ENCODE results near the gene NRXN3.

Gene NRXN3

GRCh38 chr14:78324353-78324752, 154.2 kb downstream of the NRXN3 start:
- ChIA-PET POLR2A (no interaction called here), CTCF (no interaction called here)
- H3K9me3 ChIP-seq (ENCODE audit: control insufficient read depth, insufficient read depth, low read depth, low read length): no peaks in the 10 kb centered on the region
- TF ChIP-seq ZNF639 (tag by site-specific recombination; IDR thresholded peaks at IDR 0.05): no peak
- no peak for TF ChIP-seq ZNF155 (tag by site-specific recombination; IDR thresholded peaks at IDR 0.05)
- TF ChIP-seq ZNF335 (tag by site-specific recombination; conservative IDR thresholded peaks at IDR 0.05): no peak
- no peaks in the 10 kb centered on the region for H3K4me1 ChIP-seq (ENCODE audit: control insufficient read depth, insufficient read depth, low read length)
- no peaks in the 10 kb centered on the region for H3K36me3 ChIP-seq (ENCODE audit: control insufficient read depth in 2 of 2, insufficient read depth in 1 of 2, low read length in 2 of 2)
- no peak overlapping the region for H3K27ac ChIP-seq (ENCODE audit: extremely low read depth, low read depth, low read length)
- H3K4me3 ChIP-seq (ENCODE audit: low read depth, low read length): no peak overlapping the region

GRCh38 chr14:78325911-78326310, 155.7 kb downstream of the NRXN3 start:
- Histone ChIP-seq H3K36me3 (ENCODE audit: control insufficient read depth in 2 of 2, insufficient read depth in 1 of 2, low read length in 2 of 2) (no peaks in the 10 kb centered on the region), H3K4me3 (ENCODE audit: low read depth, low read length) (no peak overlapping the region), H3K9me3 (ENCODE audit: control insufficient read depth, insufficient read depth, low read depth, low read length) (no peaks in the 10 kb centered on the region), H3K27ac (ENCODE audit: extremely low read depth, low read depth, low read length) (no peak overlapping the region), H3K4me1 (ENCODE audit: control insufficient read depth, insufficient read depth, low read length) (no peaks in the 10 kb centered on the region)
- TF ChIP-seq AEBP2 (tag by site-specific recombination; IDR thresholded peaks at IDR 0.05; ENCODE audit: borderline replicate concordance) (no peak), ZNF133 (tag by site-specific recombination; IDR thresholded peaks at IDR 0.05) (no peak), ZNF302 (tag by site-specific recombination; IDR thresholded peaks at IDR 0.05; ENCODE audit: low read depth) (no peak), ZBTB21 (tag by site-specific recombination; IDR thresholded peaks at IDR 0.05) (no peak), ZNF558 (tag by site-specific recombination; IDR thresholded peaks at IDR 0.05) (no peak), ZNF223 (tag by site-specific recombination; IDR thresholded peaks at IDR 0.05) (no peak), ZNF211 (tag by site-specific recombination; IDR thresholded peaks at IDR 0.05; ENCODE audit: low read depth) (no peak)
- POLR2A ChIA-PET: no interaction called here
- CTCF ChIA-PET: no interaction called here

GRCh38 chr14:78327426-78328221, 157.5 kb downstream of the NRXN3 start:
- Histone ChIP-seq H3K4me1 (ENCODE audit: control insufficient read depth, insufficient read depth, low read length) (no peaks in the 10 kb centered on the region), H3K27ac (ENCODE audit: extremely low read depth, low read depth, low read length) (no peak overlapping the region), H3K4me3 (ENCODE audit: low read depth, low read length) (no peak overlapping the region), H3K9me3 (ENCODE audit: control insufficient read depth, insufficient read depth, low read depth, low read length) (no peaks in the 10 kb centered on the region), H3K36me3 (ENCODE audit: control insufficient read depth in 2 of 2, insufficient read depth in 1 of 2, low read length in 2 of 2) (no peaks in the 10 kb centered on the region)
- TF ChIP-seq MEIS1 (CRISPR knock-in tag; IDR thresholded peaks at IDR 0.05; ENCODE audit: borderline replicate concordance): no peak
- no peak for TF ChIP-seq ZNF585B (tag by site-specific recombination; IDR thresholded peaks at IDR 0.05)
- ChIA-PET POLR2A (no interaction called here), CTCF (interaction anchor here (0.6 kb wide), 1 partner anchor 11 kb away, joined by 3 read pairs; no protein-coding TSS in a partner anchor)

- no peaks in the 10 kb centered on the region for H3K9me3 ChIP-seq (ENCODE audit: control insufficient read depth, insufficient read depth, low read depth, low read length)
These were observed 159.2 kb downstream of the NRXN3 start for GRCh38 chr14:78329371-78329770.

More at GRCh38 chr14:78329371-78329770, 159.2 kb downstream of the NRXN3 start:
- POLR2A ChIA-PET: no interaction called here
- no peaks in the 10 kb centered on the region for H3K4me1 ChIP-seq (ENCODE audit: control insufficient read depth, insufficient read depth, low read length)
- H3K36me3 ChIP-seq (ENCODE audit: control insufficient read depth in 2 of 2, insufficient read depth in 1 of 2, low read length in 2 of 2): no peaks in the 10 kb centered on the region
- TF ChIP-seq BCL11B (tag by site-specific recombination; IDR thresholded peaks at IDR 0.05; ENCODE audit: low read depth) (no peak), ZNF623 (tag by site-specific recombination; IDR thresholded peaks at IDR 0.05) (no peak), ZNF843 (tag by site-specific recombination; IDR thresholded peaks at IDR 0.05) (no peak), ZNF561 (tag by site-specific recombination; IDR thresholded peaks at IDR 0.05; ENCODE audit: borderline replicate concordance) (no peak), ZNF19 (tag by site-specific recombination; IDR thresholded peaks at IDR 0.05; ENCODE audit: low read depth) (no peak), ZNF692 (tag by site-specific recombination; IDR thresholded peaks at IDR 0.05) (no peak), ZNF211 (tag by site-specific recombination; IDR thresholded peaks at IDR 0.05; ENCODE audit: low read depth) (no peak), ZNF677 (tag by site-specific recombination; IDR thresholded peaks at IDR 0.05) (no peak), ZSCAN5A (tag by site-specific recombination; IDR thresholded peaks at IDR 0.05) (no peak), ZNF548 (tag by site-specific recombination; IDR thresholded peaks at IDR 0.05) (no peak), RBAK (tag by site-specific recombination; IDR thresholded peaks at IDR 0.05) (no peak)
- no peak overlapping the region for H3K27ac ChIP-seq (ENCODE audit: extremely low read depth, low read depth, low read length)
- H3K4me3 ChIP-seq (ENCODE audit: low read depth, low read length): no peak overlapping the region
- CTCF ChIA-PET: interaction anchor here (0.8 kb wide), 1 partner anchor 18 kb away, joined by 3 read pairs; no protein-coding TSS in a partner anchor
